GM12891 (cell line): ENCODE data around the gene APBA2.

Source experiments
- PAX5 ChIP-seq: IDR thresholded peaks from 2 replicates; pipeline ENCODE4 v1.6.1; 2011; ENCODE audit warnings: low read length, moderate library complexity, mild to moderate bottlenecking; ENCODE audit not compliant: insufficient read depth, severe bottlenecking
- POLR2A ChIP-seq: IDR thresholded peaks from 2 replicates; pipeline ENCODE4 v1.6.1; 2011; ENCODE audit warnings: low read depth, low read length, control low read depth
- POLR2AphosphoS5 ChIP-seq: IDR thresholded peaks from 2 replicates; pipeline ENCODE4 v1.6.1; 2011; ENCODE audit warnings: low read depth, low read length, control low read depth
- SPI1 ChIP-seq: IDR thresholded peaks from 2 replicates; pipeline ENCODE4 v1.6.1; 2011; ENCODE audit warnings: low read depth, low read length, control low read depth
- TAF1 ChIP-seq: IDR thresholded peaks from 2 replicates; pipeline ENCODE4 v1.6.1; 2011; ENCODE audit warnings: low read depth, low read length, control low read depth

DNA sequence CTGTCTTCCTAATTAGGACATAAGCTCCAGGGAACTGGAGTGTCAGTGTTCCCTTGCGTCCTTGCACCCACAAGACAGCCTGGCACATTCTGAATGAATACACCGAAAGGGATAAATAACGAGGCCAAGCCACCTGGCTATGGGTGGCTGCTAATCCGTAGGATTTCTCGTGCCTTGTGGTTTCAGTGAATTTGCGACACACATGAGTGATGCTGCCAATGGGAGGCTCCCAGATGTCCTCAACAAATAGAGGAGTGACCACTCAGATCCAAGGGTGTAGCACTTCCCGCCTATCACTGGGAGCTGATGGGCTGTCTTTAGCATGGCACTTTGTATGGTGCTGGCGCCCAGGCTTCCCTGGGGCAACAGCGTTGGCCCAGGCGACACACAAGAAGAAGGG is 43.4 kb downstream of the APBA2 start:
- TF ChIP-seq POLR2A (no peak), TAF1 (no peak), POLR2AphosphoS5 (no peak), SPI1 (no peak), PAX5 (no peak)
